Measurements from ENCODE around the gene VIP. TPM values are rescaled to one million over a fixed set of nuclear protein-coding genes. Genes with fewer than 3 reads are reported as not detected.

The VIP gene
- total RNA-seq, 1 donor from 2014 or later: not detected

- CTCF ChIA-PET: no interaction called here
- no peaks in the 10 kb centered on the region for H3K9me3 Mint-ChIP-seq
- no peak for ATAC-seq (ENCODE audit: low read depth)
- H3K27me3 Mint-ChIP-seq: no peaks in the 10 kb centered on the region
- H3K4me1 Mint-ChIP-seq: no peaks in the 10 kb centered on the region
- no peaks in the 10 kb centered on the region for H3K36me3 Mint-ChIP-seq (ENCODE audit: low read depth)
- intact Hi-C loops (cut with micrococcal nuclease): loop anchor here (5.0 kb wide), 1 partner anchor 273 kb away; no protein-coding TSS in a partner anchor
- no peak overlapping the region for H3K27ac Mint-ChIP-seq
- no peak for TF ChIP-seq CTCF (IDR thresholded peaks at IDR 0.05)
- no peak overlapping the region for H3K4me3 Mint-ChIP-seq
- POLR2A ChIA-PET: no interaction called here
- no peak for DNase-seq
Measured at GRCh38 chr6:152748843-152749242, 1.8 kb upstream of the VIP start.

- CTCF ChIA-PET: no interaction called here
- H3K9me3 Mint-ChIP-seq: no peaks in the 10 kb centered on the region
- ATAC-seq (ENCODE audit: low read depth) (no peak), DNase-seq (no peak)
- no peaks in the 10 kb centered on the region for H3K4me1 Mint-ChIP-seq
- TF ChIP-seq CTCF (IDR thresholded peaks at IDR 0.05): no peak
- no peak overlapping the region for H3K4me3 Mint-ChIP-seq
- intact Hi-C loops (cut with micrococcal nuclease): loop anchor here (5.0 kb wide), 1 partner anchor 273 kb away; no protein-coding TSS in a partner anchor
- POLR2A ChIA-PET: no interaction called here
- H3K27ac Mint-ChIP-seq: no peak overlapping the region
- no peaks in the 10 kb centered on the region for H3K27me3 Mint-ChIP-seq
- no peaks in the 10 kb centered on the region for H3K36me3 Mint-ChIP-seq (ENCODE audit: low read depth)
Measured at GRCh38 chr6:152749336-152749735, 1.3 kb upstream of the VIP start.

- H3K27ac Mint-ChIP-seq: no peak overlapping the region
- TF ChIP-seq CTCF (IDR thresholded peaks at IDR 0.05): no peak
- ChIA-PET CTCF (no interaction called here), POLR2A (no interaction called here)
- no peak for DNase-seq
- no peaks in the 10 kb centered on the region for H3K9me3 Mint-ChIP-seq
- H3K4me1 Mint-ChIP-seq: no peaks in the 10 kb centered on the region
- no peaks in the 10 kb centered on the region for H3K27me3 Mint-ChIP-seq
- no peak for ATAC-seq (ENCODE audit: low read depth)
- H3K4me3 Mint-ChIP-seq: no peak overlapping the region
- intact Hi-C loops (cut with micrococcal nuclease): no loop called here
- no peaks in the 10 kb centered on the region for H3K36me3 Mint-ChIP-seq (ENCODE audit: low read depth)
Measured at GRCh38 chr6:152765331-152765730, 14.7 kb downstream of the VIP start.

- TF ChIP-seq CTCF (IDR thresholded peaks at IDR 0.05): no peak
- intact Hi-C loops (cut with micrococcal nuclease): no loop called here
- no peaks in the 10 kb centered on the region for H3K4me1 Mint-ChIP-seq
- ChIA-PET CTCF (no interaction called here), POLR2A (no interaction called here)
- ATAC-seq (ENCODE audit: low read depth) (no peak), DNase-seq (no peak)
- H3K4me3 Mint-ChIP-seq: no peak overlapping the region
- no peaks in the 10 kb centered on the region for H3K36me3 Mint-ChIP-seq (ENCODE audit: low read depth)
- no peak overlapping the region for H3K27ac Mint-ChIP-seq
- H3K9me3 Mint-ChIP-seq: no peaks in the 10 kb centered on the region
- no peaks in the 10 kb centered on the region for H3K27me3 Mint-ChIP-seq
Measured at GRCh38 chr6:152769159-152769558, 18.6 kb downstream of the VIP start.

- intact Hi-C loops (cut with micrococcal nuclease): no loop called here
- Mint-ChIP-seq H3K4me3 (no peak overlapping the region), H3K36me3 (ENCODE audit: low read depth) (no peaks in the 10 kb centered on the region), H3K9me3 (no peaks in the 10 kb centered on the region), H3K4me1 (no peaks in the 10 kb centered on the region), H3K27ac (no peak overlapping the region), H3K27me3 (no peaks in the 10 kb centered on the region)
- TF ChIP-seq CTCF (IDR thresholded peaks at IDR 0.05): no peak
- ChIA-PET POLR2A (no interaction called here), CTCF (no interaction called here)
- DNase-seq: no peak
- ATAC-seq (ENCODE audit: low read depth): no peak
Measured at GRCh38 chr6:152769993-152770392, 19.4 kb downstream of the VIP start.
